B cell (primary cell): ENCODE data around the gene TENM4. TPM values are rescaled to one million over a fixed set of nuclear protein-coding genes. Genes with fewer than 3 reads are reported as not detected.

Source experiments
- ATAC-seq: fragments of 200-7000 bp; cut with Tn5 transposase; one replicate; pipeline ENCODE4 v1.10.0; 2021; ENCODE audit warnings: low read depth, mild to moderate bottlenecking, moderate number of reproducible peaks, moderate library complexity
- CTCF ChIA-PET: fragments of 350-600 bp; sonication (Branson Sonifier 250); formaldehyde crosslinking; loops from one replicate; lab custom pipeline; 2021; ENCODE audit warnings: antibody characterized with exemption, inconsistent platforms; lab: Charles Lee
- POLR2A ChIA-PET: fragments of 350-600 bp; sonication (Branson Sonifier 250); formaldehyde crosslinking; loops from one replicate; lab custom pipeline; 2021; ENCODE audit warnings: antibody characterized with exemption; lab: Charles Lee
- DNase-seq: peaks from one replicate; pipeline ENCODE4 v3.0.0; 2013
- H2AFZ ChIP-seq: 2 replicates; pipeline ENCODE4 v1.6.1; 2012; ENCODE audit warnings: mild to moderate bottlenecking, low read depth, low read length; ENCODE audit not compliant: insufficient read depth, poor library complexity, severe bottlenecking
- H3K27ac ChIP-seq, 2 donors: 1 replicate in 1 of 2; 2 replicates in 1 of 2; pipeline ENCODE4 v1.5.1; 2012 to 2013; ENCODE audit warnings: low read length in 2 of 2, mild to moderate bottlenecking in 2 of 2, moderate library complexity in 1 of 2
- H3K27me3 ChIP-seq, 4 experiments: fragments of 200-600 bp in 1 of 4; sonication (generic) in 1 of 4; replicated peaks in 1 of 4; 1 replicate in 2 of 4; 2 replicates in 2 of 4; pipeline versions ENCODE4 v1.6.1 to v1.7.0; 2013 to 2016; ENCODE audit warnings: low read length in 3 of 4, mild to moderate bottlenecking in 2 of 4, mixed read lengths in 1 of 4, moderate library complexity in 1 of 4; ENCODE audit not compliant: insufficient read depth in 4 of 4, control insufficient read depth in 3 of 4; ENCODE audit errors: control extremely low read depth in 1 of 4
- H3K36me3 ChIP-seq, 2 experiments: replicated peaks in 1 of 2; 1 replicate in 1 of 2; 2 replicates in 1 of 2; pipeline versions ENCODE4 v1.6.1 to v1.7.1; 2013; ENCODE audit warnings: low read length in 1 of 2; ENCODE audit not compliant: insufficient read depth in 2 of 2, control insufficient read depth in 1 of 2; ENCODE audit errors: control extremely low read depth in 1 of 2, extremely low read depth in 1 of 2
- H3K4me1 ChIP-seq, 2 donors: fragments of 200-600 bp in 1 of 2; sonication (generic) in 1 of 2; 1 replicate in 1 of 2; 2 replicates in 1 of 2; pipeline versions ENCODE4 v1.5.1 to v1.6.1; 2013 to 2017; ENCODE audit warnings: low read length in 2 of 2; ENCODE audit not compliant: control insufficient read depth in 2 of 2, insufficient read depth in 2 of 2
- H3K4me2 ChIP-seq: replicated peaks from 2 replicates; pipeline ENCODE3; 2012; ENCODE audit warnings: mild to moderate bottlenecking, low read depth, low read length; ENCODE audit not compliant: poor library complexity, severe bottlenecking
- H3K4me3 ChIP-seq, 5 experiments: fragments of 200-600 bp in 1 of 5; sonication (generic) in 1 of 5; 1 replicate in 3 of 5; 2 replicates in 2 of 5; pipeline versions ENCODE4 v1.5.1 to v1.7.0; 2011 to 2016; ENCODE audit warnings: low read length in 4 of 5, mild to moderate bottlenecking in 4 of 5, low read depth in 2 of 5, control low read depth in 1 of 5, moderate library complexity in 1 of 5; ENCODE audit not compliant: insufficient read depth in 1 of 5; ENCODE audit errors: control extremely low read depth in 1 of 5, extremely low read depth in 1 of 5
- H3K79me2 ChIP-seq: fragments of 200-600 bp; sonication (generic); one replicate; pipeline ENCODE4 v1.6.0; 2016; ENCODE audit warnings: low read length; ENCODE audit not compliant: control insufficient read depth, insufficient read depth
- H3K9ac ChIP-seq: fragments of 200-600 bp; sonication (generic); 2 replicates; pipeline ENCODE4 v1.6.1; 2017; ENCODE audit warnings: mild to moderate bottlenecking, low read length, moderate library complexity
- H3K9me3 ChIP-seq, 3 donors: one replicate each; pipeline versions ENCODE4 v1.6.1 to v1.7.1; 2013; ENCODE audit warnings: low read length in 2 of 3; ENCODE audit not compliant: control insufficient read depth in 2 of 3, insufficient read depth in 1 of 3; ENCODE audit errors: control extremely low read depth in 1 of 3
- H4K20me1 ChIP-seq: 2 replicates; pipeline ENCODE4 v1.6.0; 2012; ENCODE audit warnings: mild to moderate bottlenecking, low read length; ENCODE audit not compliant: insufficient read depth, control insufficient read depth, poor library complexity, severe bottlenecking
- H3K27ac Mint-ChIP-seq: one replicate; pipeline ENCODE4 v1.8.0; 2021; ENCODE audit warnings: mixed read lengths
- H3K27me3 Mint-ChIP-seq: one replicate; pipeline ENCODE4 v1.8.0; 2021; ENCODE audit warnings: mixed read lengths
- H3K4me1 Mint-ChIP-seq: one replicate; pipeline ENCODE4 v1.8.0; 2021; ENCODE audit warnings: mixed read lengths
- H3K4me3 Mint-ChIP-seq: one replicate; pipeline ENCODE4 v1.8.0; 2021; ENCODE audit warnings: mixed read lengths
- H3K9me3 Mint-ChIP-seq: one replicate; pipeline ENCODE4 v1.8.0; 2022; ENCODE audit warnings: mixed read lengths; ENCODE audit not compliant: insufficient read depth
- EZH2 ChIP-seq: IDR thresholded peaks from 2 replicates; pipeline ENCODE4 v1.6.1; 2012; ENCODE audit warnings: borderline replicate concordance, low read depth, mild to moderate bottlenecking, moderate library complexity, low read length; ENCODE audit not compliant: insufficient read depth, poor library complexity, severe bottlenecking
- WGBS: methylation state at CpG from one replicate; pipeline ENCODE4 v1.1.5; 2013; ENCODE audit warnings: missing lambda C conversion rate; ENCODE audit not compliant: insufficient coverage; 5-methylcytosine and 5-hydroxymethylcytosine counted together
- intact Hi-C: fragments of 100-400 bp; cut with micrococcal nuclease; formaldehyde crosslinking; loops from one replicate; pipeline ENCODE4 v1.10.0; 2022
- polyA plus RNA-seq: library from polyadenylated mRNA; depleted of rRNA; stranded (reverse); fragments of >200 nt; gene quantifications from 2 replicates; pipeline ENCODE4 v1.2.3, GENCODE V29; 2012
- total RNA-seq, 2 donors: library from RNA; stranded (reverse); fragments of 120-200 nt in 1 of 2; gene quantifications; 1 replicate in 1 of 2; 2 replicates in 1 of 2; pipeline versions ENCODE4 v1.2.3 to v1.2.4, GENCODE V29; 2013 to 2022
- TF ChIP-seq, protein P1 (sequence below): fragments of 200-600 bp; IDR thresholded peaks from one replicate; pipeline ENCODE4 v1.8.0; 2022; ENCODE audit warnings: antibody characterized with exemption, mild to moderate bottlenecking

The TENM4 gene
- total and polyA plus RNA-seq, 2 donors (not counting 1 experiment from before 2014, with no cell fraction given) = 0.09 to 5.7 TPM

- Histone ChIP-seq H3K4me2 (no peak overlapping the region), H3K9me3 (no peaks in the 10 kb centered on the region), H3K27ac (no peak overlapping the region), H3K4me1 (no peaks in the 10 kb centered on the region), H2AFZ (no peak overlapping the region), H3K4me3 (no peak overlapping the region), H3K27me3 (no peaks in the 10 kb centered on the region), H3K79me2 (no peaks in the 10 kb centered on the region), H3K36me3 (no peaks in the 10 kb centered on the region), H3K9ac (no peak overlapping the region), H4K20me1 (no peaks in the 10 kb centered on the region)
- intact Hi-C loops = no loop called here
- no peaks in the 10 kb centered on the region for H3K9me3 Mint-ChIP-seq
- DNase-seq = no peak
- no peak overlapping the region for H3K4me3 Mint-ChIP-seq
- no peak overlapping the region for H3K27ac Mint-ChIP-seq
- peaks cover 8% of the 10 kb centered on the region for H3K27me3 Mint-ChIP-seq
- CTCF ChIA-PET = no interaction called here
- TF ChIP-seq, protein P1, sequence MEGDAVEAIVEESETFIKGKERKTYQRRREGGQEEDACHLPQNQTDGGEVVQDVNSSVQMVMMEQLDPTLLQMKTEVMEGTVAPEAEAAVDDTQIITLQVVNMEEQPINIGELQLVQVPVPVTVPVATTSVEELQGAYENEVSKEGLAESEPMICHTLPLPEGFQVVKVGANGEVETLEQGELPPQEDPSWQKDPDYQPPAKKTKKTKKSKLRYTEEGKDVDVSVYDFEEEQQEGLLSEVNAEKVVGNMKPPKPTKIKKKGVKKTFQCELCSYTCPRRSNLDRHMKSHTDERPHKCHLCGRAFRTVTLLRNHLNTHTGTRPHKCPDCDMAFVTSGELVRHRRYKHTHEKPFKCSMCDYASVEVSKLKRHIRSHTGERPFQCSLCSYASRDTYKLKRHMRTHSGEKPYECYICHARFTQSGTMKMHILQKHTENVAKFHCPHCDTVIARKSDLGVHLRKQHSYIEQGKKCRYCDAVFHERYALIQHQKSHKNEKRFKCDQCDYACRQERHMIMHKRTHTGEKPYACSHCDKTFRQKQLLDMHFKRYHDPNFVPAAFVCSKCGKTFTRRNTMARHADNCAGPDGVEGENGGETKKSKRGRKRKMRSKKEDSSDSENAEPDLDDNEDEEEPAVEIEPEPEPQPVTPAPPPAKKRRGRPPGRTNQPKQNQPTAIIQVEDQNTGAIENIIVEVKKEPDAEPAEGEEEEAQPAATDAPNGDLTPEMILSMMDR = no peak
- TF ChIP-seq EZH2 = no peak
- POLR2A ChIA-PET = no interaction called here
- H3K4me1 Mint-ChIP-seq = no peaks in the 10 kb centered on the region
- whole genome bisulfite sequencing = 77% methylated on average over 27 of the region's 28 CpGs
- no peak for ATAC-seq
These were observed 374.1 kb downstream of the TENM4 start for GRCh38 chr11:79066456-79067351.
